GM19239 (cell line): ENCODE data around the gene ACTL6A.
"Not testable (repeated sequence)": the region's sequence is repeated elsewhere in the genome, so short reads cannot be mapped to it uniquely, and the experiment has no call there.

ENCODE experiments used
- DNase-seq: peaks from one replicate; pipeline ENCODE4 v3.0.0; 2011; ENCODE audit warnings: low spot score; ENCODE audit not compliant: insufficient read length
- FAIRE-seq: peaks from 2 replicates; lab custom pipeline; 2011; peaks lifted over from hg19 to GRCh38; lab: Jason Lieb, UNC

ACTL6A gene

DNA sequence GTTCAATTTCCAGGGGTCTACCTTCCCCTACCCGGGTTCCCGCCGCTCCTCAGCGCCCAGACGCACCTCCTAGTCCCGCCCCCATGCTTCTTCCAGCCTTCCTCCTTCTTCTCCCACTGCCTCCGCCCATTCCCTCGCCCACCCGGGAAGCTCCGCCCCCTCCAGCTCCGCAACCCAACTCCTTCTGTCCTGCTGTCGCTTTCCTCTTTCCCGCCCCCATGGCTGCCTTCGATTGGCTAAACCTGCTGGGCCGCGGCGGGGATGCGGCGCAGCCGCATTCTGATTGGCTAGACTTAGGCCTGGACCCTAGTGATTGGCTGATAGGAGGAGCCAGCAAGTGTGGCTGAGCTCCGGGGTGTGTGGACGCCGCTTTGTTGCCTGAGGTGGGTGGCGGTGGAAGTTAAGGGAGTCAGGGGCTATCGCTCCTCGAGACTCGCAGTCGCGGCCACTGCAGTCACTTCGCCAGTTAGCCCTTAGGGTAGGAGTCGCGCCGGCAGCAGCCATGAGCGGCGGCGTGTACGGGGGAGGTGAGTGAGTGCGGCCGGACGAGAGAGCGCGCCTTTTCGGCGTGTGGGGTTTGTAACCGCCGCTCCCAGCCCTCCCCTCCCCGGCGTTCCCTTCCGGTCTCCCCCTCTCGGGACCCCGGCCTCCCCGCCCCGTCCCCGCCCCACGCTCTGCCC lies at the start of gene ACTL6A:
Gene ACTL6A, plus strand, starts transcription at position 336 of the 680 bp plus-strand sequence. Its CDS starts 167 bp downstream, at position 503.
- peak; percentile 94 for FAIRE-seq
- peak; percentile 95 for DNase-seq

DNA sequence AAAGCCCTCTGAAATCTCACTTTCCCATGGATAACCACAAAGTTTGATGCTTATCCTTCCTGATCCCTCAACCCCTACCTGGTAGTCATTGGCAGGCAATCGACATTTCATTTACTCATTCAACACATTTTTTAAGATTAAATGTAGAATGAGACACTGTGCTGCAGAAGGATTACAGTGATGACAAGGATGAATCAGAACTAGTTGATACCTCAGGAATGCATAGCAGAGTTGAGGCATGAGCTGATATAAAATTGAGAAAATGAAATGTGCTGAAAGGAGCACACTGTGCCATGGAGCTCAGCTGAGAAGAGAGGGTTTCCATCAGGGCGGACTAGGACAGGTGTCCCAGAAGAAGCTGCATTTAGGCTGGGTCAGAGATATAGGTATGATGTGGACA lies 48.9 kb upstream of the ACTL6A start:
- FAIRE-seq: no peak
- DNase-seq: no peak

GRCh38 chr3:179516461-179517251 lies 46.1 kb upstream of the ACTL6A start:
- DNase-seq, FAIRE-seq: not testable (repeated sequence)

GRCh38 chr3:179526482-179526881 lies 36.2 kb upstream of the ACTL6A start:
- FAIRE-seq: no peak
- DNase-seq: no peak

- FAIRE-seq: no peak
- DNase-seq: no peak
Measured at GRCh38 chr3:179526989-179527391, 35.7 kb upstream of the ACTL6A start.

GRCh38 chr3:179528772-179529171 lies 34.0 kb upstream of the ACTL6A start:
- FAIRE-seq: no peak
- no peak for DNase-seq

DNA sequence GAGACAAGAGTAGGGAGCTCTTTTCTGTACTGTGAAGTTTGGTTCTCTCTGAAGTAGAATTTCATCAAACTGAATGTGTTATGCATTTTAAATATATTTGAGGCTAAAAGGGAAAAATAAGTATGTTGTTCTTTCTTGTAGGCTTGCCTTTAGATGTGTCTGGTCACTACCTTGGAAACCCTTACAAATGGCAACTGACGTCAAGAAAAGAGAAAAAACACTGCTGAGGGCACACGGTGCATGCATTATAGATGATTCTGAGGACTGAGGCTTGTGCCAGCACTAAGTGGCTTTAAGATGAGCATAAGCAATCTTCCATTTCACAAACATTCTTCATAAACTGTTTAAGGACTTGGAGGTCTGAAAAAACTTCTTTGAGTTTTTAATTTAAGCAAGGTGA lies 31.1 kb upstream of the ACTL6A start:
- DNase-seq (no peak), FAIRE-seq (no peak)

DNA sequence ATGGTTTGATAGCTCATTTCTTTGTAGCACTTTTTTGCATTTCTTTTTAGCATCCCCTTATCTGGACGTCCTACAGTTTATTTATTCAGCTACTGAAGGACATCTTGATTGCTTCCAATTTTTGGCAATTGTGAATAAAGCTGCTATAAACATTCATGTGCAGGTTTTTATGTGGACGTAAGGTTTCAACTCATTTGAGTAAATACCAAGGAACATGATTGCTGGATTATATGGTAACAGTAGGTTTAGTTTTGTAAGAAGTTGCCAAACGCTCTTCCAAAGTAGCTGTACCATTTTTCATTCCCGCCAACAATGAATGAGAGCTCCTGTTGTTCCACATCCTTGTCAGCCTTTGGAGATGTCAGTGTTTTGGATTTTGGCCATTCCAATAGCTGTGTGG lies 29.5 kb upstream of the ACTL6A start:
- DNase-seq (no peak), FAIRE-seq (no peak)

- DNase-seq: no peak
- FAIRE-seq: no peak
Measured at GRCh38 chr3:179536256-179536655, 26.5 kb upstream of the ACTL6A start.

GRCh38 chr3:179541094-179541493 lies 21.6 kb upstream of the ACTL6A start:
- FAIRE-seq: no peak
- no peak for DNase-seq

- FAIRE-seq (no peak), DNase-seq (no peak)
Measured at GRCh38 chr3:179541596-179541995, 21.1 kb upstream of the ACTL6A start.

GRCh38 chr3:179542375-179542774 lies 20.4 kb upstream of the ACTL6A start:
- FAIRE-seq: no peak
- no peak for DNase-seq

- DNase-seq (no peak), FAIRE-seq (no peak)
Measured at GRCh38 chr3:179544981-179545645, 17.6 kb upstream of the ACTL6A start.

GRCh38 chr3:179546814-179547241 lies 15.9 kb upstream of the ACTL6A start:
- DNase-seq (no peak), FAIRE-seq (no peak)

GRCh38 chr3:179551349-179552105 lies 11.2 kb upstream of the ACTL6A start:
- FAIRE-seq: no peak
- no peak for DNase-seq

DNA sequence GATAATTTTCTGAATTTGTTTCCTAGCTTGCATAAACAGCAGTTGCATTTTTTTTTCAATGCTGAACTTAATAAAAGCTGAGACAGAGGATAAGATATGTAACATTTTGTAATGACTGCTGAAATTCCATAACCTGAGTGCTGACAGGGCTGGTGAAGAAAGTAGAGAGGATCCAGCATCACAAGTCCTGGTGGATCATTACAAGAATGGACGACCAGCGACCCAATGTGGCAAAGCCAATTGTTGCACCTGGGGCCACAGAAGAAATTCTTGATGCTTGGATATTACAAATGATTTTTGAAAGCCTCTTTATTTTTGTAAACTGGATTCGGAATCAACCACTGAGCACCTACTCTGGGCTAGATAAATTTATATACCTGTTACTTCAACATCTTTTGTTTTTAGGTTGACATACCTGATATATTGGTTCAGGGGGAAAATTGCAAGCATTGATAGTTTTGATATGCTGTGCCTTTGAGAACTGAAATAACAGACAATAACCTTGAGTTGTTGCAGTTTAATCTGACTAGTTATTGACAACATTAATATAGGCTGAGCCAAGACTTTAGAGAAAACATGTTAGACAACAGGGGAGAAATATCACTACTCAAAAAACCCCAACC lies 3.9 kb upstream of the ACTL6A start:
- DNase-seq (peak; percentile 32), FAIRE-seq (peak; percentile 53)

DNA sequence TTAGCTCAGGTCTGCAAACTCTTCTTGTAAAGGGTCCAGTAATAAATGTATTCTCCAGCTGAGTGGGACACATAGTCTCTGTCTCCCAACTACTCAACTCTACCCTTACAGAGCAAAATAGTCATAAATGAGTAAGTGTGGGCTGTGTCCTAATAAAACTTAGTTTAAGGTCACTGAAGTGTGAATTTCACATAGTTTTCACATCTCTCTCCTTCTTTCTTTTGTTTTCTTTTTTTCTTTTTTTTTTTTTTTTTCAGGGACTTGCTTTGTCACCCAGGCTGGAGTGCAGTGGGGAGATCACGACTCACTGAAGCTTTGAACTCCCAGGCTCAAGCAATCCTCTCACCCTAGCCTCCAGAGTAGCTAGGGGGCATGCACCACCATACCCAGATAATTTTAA lies 1.9 kb upstream of the ACTL6A start:
- DNase-seq: no peak
- no peak for FAIRE-seq

DNA sequence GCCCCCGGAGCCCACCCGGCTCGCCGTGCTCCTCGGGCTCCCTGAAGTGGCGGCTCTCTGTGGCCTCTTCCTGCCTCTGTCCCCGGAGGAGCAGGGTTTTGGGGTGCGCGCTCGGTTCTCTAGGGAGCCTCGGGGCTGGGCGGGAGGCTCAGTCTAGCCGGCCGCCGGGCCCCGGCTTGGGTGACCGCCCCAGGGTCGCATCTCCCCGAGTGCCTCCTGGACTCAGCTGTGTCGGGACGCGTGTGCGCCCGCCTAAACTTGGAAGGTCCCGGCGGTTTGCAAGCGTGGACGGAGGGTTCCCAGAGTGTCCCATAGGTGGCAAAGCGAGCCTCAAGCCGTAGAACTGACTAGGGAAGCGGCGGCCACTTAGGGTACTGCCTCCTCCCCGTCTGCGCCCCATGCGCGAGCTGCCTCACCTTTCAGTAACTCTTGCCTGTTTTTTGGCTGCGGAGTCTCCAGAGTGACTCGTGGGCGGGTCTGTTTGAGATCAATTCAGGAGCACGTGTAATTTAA lies 601 bp downstream of the ACTL6A start:
- FAIRE-seq (peak; percentile 83), DNase-seq (peak; percentile 36)

DNA sequence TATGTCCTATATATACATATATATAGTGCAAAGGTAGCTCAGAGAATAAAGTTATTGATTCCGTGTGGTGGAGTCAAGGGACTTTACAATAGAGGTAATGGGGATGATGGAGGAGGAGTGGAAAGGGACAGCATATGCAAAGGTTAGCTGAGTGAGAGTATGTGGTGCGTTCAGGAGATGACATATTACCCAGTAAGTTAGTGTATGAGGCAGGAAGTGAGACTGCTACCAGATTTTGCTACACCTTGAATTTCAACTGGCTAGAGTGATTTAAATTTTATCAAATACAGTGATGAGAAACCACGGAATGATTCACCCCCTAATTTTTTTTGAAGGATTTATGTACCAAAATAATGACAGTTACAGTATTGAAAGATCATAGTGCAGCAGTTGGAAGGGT lies 2.8 kb downstream of the ACTL6A start:
- FAIRE-seq: peak; percentile 60

GRCh38 chr3:179580992-179581391 lies 18.3 kb downstream of the ACTL6A start:
- DNase-seq (no peak), FAIRE-seq (no peak)

More for the DNA sequence above, 2.8 kb downstream of the ACTL6A start:
- DNase-seq: no peak
